Aorta (tissue), 5 donors: ENCODE results near the gene PTMA. TPM values are rescaled to one million over a fixed set of nuclear protein-coding genes. Genes with fewer than 3 reads are reported as not detected.

ENCODE experiments used
- ATAC-seq: fragments of 200-7000 bp; cut with Tn5 transposase; one replicate; pipeline ENCODE4 v1.9.1; 2022; ENCODE audit warnings: moderate library complexity; ENCODE audit not compliant: low FRiP score
- DNase-seq, 2 donors: peaks; one replicate each; pipeline ENCODE4 v3.0.0-alpha.2; 2020
- H3K27ac ChIP-seq, 2 donors: one replicate each; pipeline ENCODE4 v1.5.1; 2013; ENCODE audit warnings: low read length in 2 of 2, mild to moderate bottlenecking in 2 of 2, moderate library complexity in 2 of 2, control low read depth in 1 of 2, inconsistent platforms in 1 of 2, low read depth in 1 of 2
- H3K27me3 ChIP-seq, 2 donors: one replicate each; pipeline ENCODE4 v1.6.1; 2013; ENCODE audit warnings: control low read depth in 1 of 2, low read length in 1 of 2, mild to moderate bottlenecking in 1 of 2, moderate library complexity in 1 of 2; ENCODE audit not compliant: insufficient read depth in 2 of 2, control insufficient read depth in 1 of 2
- H3K36me3 ChIP-seq, 2 donors: one replicate each; pipeline ENCODE4 v1.6.1; 2013; ENCODE audit warnings: control low read depth in 1 of 2, low read length in 1 of 2, mild to moderate bottlenecking in 1 of 2; ENCODE audit not compliant: insufficient read depth in 2 of 2, control insufficient read depth in 1 of 2
- H3K4me1 ChIP-seq, 2 donors: one replicate each; pipeline ENCODE4 v1.6.1; 2013; ENCODE audit warnings: low read length in 2 of 2, control low read depth in 1 of 2, mild to moderate bottlenecking in 1 of 2, moderate library complexity in 1 of 2; ENCODE audit not compliant: insufficient read depth in 2 of 2, control insufficient read depth in 1 of 2
- H3K4me3 ChIP-seq, 2 donors: one replicate each; pipeline ENCODE4 v1.5.1; 2013; ENCODE audit warnings: low read length in 2 of 2, control low read depth in 1 of 2, mild to moderate bottlenecking in 1 of 2
- H3K9me3 ChIP-seq: one replicate; pipeline ENCODE4 v1.6.1; 2013; ENCODE audit warnings: mild to moderate bottlenecking, low read length; ENCODE audit not compliant: control insufficient read depth
- WGBS, 2 donors: extraction: QIAGEN DNeasy Blood & Tissue Kit; methylation state at CpG; one replicate each; pipeline ENCODE4 v1.1.7; 2013; 5-methylcytosine and 5-hydroxymethylcytosine counted together
- intact Hi-C, 2 donors: fragments of 100-400 bp; cut with DNase I; formaldehyde crosslinking; loops; one replicate each; pipeline versions ENCODE4 v1.14.2 to v1.15.0; 2022
- polyA plus RNA-seq, 2 donors: library from polyadenylated mRNA; stranded (reverse); fragments of 200-250 nt; gene quantifications; one replicate each; pipeline ENCODE4 v1.2.3, GENCODE V29; 2013
- total RNA-seq, 2 donors: library from RNA; stranded (reverse); fragmentation: NEBNext Ultra II Directional; extraction: Animal tissue kit (Norgen Biotek cat#: 25700); gene quantifications; one replicate each; pipeline ENCODE4 v1.2.1, GENCODE V29; 2021
- donor health status: healthy with polysubstance abuse.
- donor health status: Bipolar disorder and iron deficiency.
- donor health status: DM: no; HTN: no; CAD: no.
- donor health status: DM: no; HTN: no; CAD: no.
- donor health status: DM: yes; HTN: yes; CAD: no.

PTMA gene
- total and polyA plus RNA-seq, 4 donors, result 792 to 2,243 (median 1,069) TPM

GRCh38 chr2:231672617-231673347, 35.5 kb upstream of the PTMA start:
- Histone ChIP-seq H3K4me3 (no peak overlapping the region), H3K9me3 (no peaks in the 10 kb centered on the region), H3K27ac (no peak overlapping the region), H3K27me3 (no peaks in the 10 kb centered on the region), H3K4me1 (peaks cover 0 to 2% of the 10 kb centered on the region in 2 donors), H3K36me3 (no peaks in the 10 kb centered on the region)
- WGBS, 2 donors, result 76 to 79% methylated on average over 19 to 20 of the region's 20 CpGs
- DNase-seq (no peak), ATAC-seq (no peak)
- intact Hi-C loops, result no loop called here

- no peak overlapping the region for H3K4me3 ChIP-seq
- H3K27me3 ChIP-seq, result no peaks in the 10 kb centered on the region
- no peak for DNase-seq
- H3K4me1 ChIP-seq, result peaks cover 0 to 2% of the 10 kb centered on the region in 2 donors
- H3K9me3 ChIP-seq, result no peaks in the 10 kb centered on the region
- no peaks in the 10 kb centered on the region for H3K36me3 ChIP-seq
- ATAC-seq, result no peak
- WGBS, 2 donors, result 80 to 86% methylated on average over 6 of the region's 6 CpGs
- intact Hi-C loops, result no loop called here
- H3K27ac ChIP-seq, result no peak overlapping the region
Measured at GRCh38 chr2:231673348-231673770, 35.0 kb upstream of the PTMA start.

GRCh38 chr2:231674587-231675338, 33.6 kb upstream of the PTMA start:
- 14 to 15% methylated on average over 20 of the region's 20 CpGs for WGBS, 2 donors
- H3K36me3 ChIP-seq, result no peaks in the 10 kb centered on the region
- H3K4me3 ChIP-seq, result no peak overlapping the region
- DNase-seq (peak; percentile 83 to 91), ATAC-seq (peak; percentile 65)
- H3K4me1 ChIP-seq, result peaks cover 0 to 2% of the 10 kb centered on the region in 2 donors
- H3K27me3 ChIP-seq, result no peaks in the 10 kb centered on the region
- intact Hi-C loops, result loop anchor here in 1 of 2 donors (1.0 kb wide), 1 partner anchor 62 kb away; no protein-coding TSS in a partner anchor
- H3K27ac ChIP-seq, result peak overlapping the region; percentile 30 to 87
- H3K9me3 ChIP-seq, result no peaks in the 10 kb centered on the region

- Histone ChIP-seq H3K9me3 (no peaks in the 10 kb centered on the region), H3K27ac (no peak overlapping the region), H3K4me3 (no peak overlapping the region), H3K4me1 (peaks cover 0 to 2% of the 10 kb centered on the region in 2 donors), H3K36me3 (no peaks in the 10 kb centered on the region), H3K27me3 (no peaks in the 10 kb centered on the region)
- 91 to 92% methylated on average over 6 of the region's 6 CpGs for WGBS, 2 donors
- ATAC-seq (no peak), DNase-seq (no peak)
- intact Hi-C loops, result no loop called here
Measured at GRCh38 chr2:231676243-231676642, 32.1 kb upstream of the PTMA start.

GRCh38 chr2:231677632-231678104, 30.7 kb upstream of the PTMA start:
- Histone ChIP-seq H3K4me3 (no peak overlapping the region), H3K27ac (no peak overlapping the region), H3K27me3 (no peaks in the 10 kb centered on the region), H3K36me3 (no peaks in the 10 kb centered on the region), H3K9me3 (no peaks in the 10 kb centered on the region), H3K4me1 (peaks cover 0 to 2% of the 10 kb centered on the region in 2 donors)
- peak; percentile 73 for ATAC-seq
- intact Hi-C loops, result loop anchor here (1.0 kb wide), 2 partner anchors 37 to 38 kb away; no protein-coding TSS in a partner anchor
- WGBS, 2 donors, result 0 to 1% methylated on average over 8 of the region's 8 CpGs
- DNase-seq, result peak; percentile 88 to 93

GRCh38 chr2:231679908-231680284, 28.4 kb upstream of the PTMA start:
- H3K4me1 ChIP-seq, result no peaks in the 10 kb centered on the region
- intact Hi-C loops, result no loop called here
- H3K4me3 ChIP-seq, result no peak overlapping the region
- ATAC-seq (no peak), DNase-seq (no peak)
- no peaks in the 10 kb centered on the region for H3K27me3 ChIP-seq
- 90 to 93% methylated on average over 11 of the region's 11 CpGs for WGBS, 2 donors
- H3K27ac ChIP-seq, result no peak overlapping the region
- H3K9me3 ChIP-seq, result no peaks in the 10 kb centered on the region
- no peaks in the 10 kb centered on the region for H3K36me3 ChIP-seq

- no peaks in the 10 kb centered on the region for H3K36me3 ChIP-seq
- H3K4me3 ChIP-seq, result peak overlapping the region; percentile 9 to 49
- DNase-seq (no peak), ATAC-seq (peak; percentile 1)
- intact Hi-C loops, result no loop called here
- WGBS, 2 donors, result 35 to 40% methylated on average over 38 to 39 of the region's 39 CpGs
- no peaks in the 10 kb centered on the region for H3K4me1 ChIP-seq
- peak overlapping the region; percentile 31 to 81 for H3K27ac ChIP-seq
- no peaks in the 10 kb centered on the region for H3K27me3 ChIP-seq
- no peaks in the 10 kb centered on the region for H3K9me3 ChIP-seq
Measured at GRCh38 chr2:231680285-231680991, 27.9 kb upstream of the PTMA start.

- peak overlapping the region; percentile 59 to 81 for H3K27ac ChIP-seq
- ATAC-seq, result peak; percentile 90
- H3K4me1 ChIP-seq, result no peaks in the 10 kb centered on the region
- WGBS, 2 donors, result 6 to 9% methylated on average over 48 to 79 of the region's 79 CpGs
- peak overlapping the region; percentile 9 to 49 for H3K4me3 ChIP-seq
- intact Hi-C loops, result no loop called here
- no peaks in the 10 kb centered on the region for H3K36me3 ChIP-seq
- H3K27me3 ChIP-seq, result no peaks in the 10 kb centered on the region
- H3K9me3 ChIP-seq, result no peaks in the 10 kb centered on the region
- DNase-seq, result peak; percentile 89 to 95
Measured at GRCh38 chr2:231680992-231681852, 27.1 kb upstream of the PTMA start.
